ENCODE results near the gene OR5K1. TPM values are rescaled to one million over a fixed set of nuclear protein-coding genes. Genes with fewer than 3 reads are reported as not detected.

Gene OR5K1
- total RNA-seq, 1 donor from 2014 or later, result not detected

GRCh38 chr3:98450372-98450771, 12.6 kb upstream of the OR5K1 start:
- H4K20me1 ChIP-seq (ENCODE audit: low read depth), result no peaks in the 10 kb centered on the region
- H3K27ac ChIP-seq, result no peak overlapping the region
- no peak for DNase-seq (ENCODE audit: low spot score)
- Mint-ChIP-seq H3K9me3 (no peaks in the 10 kb centered on the region), H3K4me1 (no peaks in the 10 kb centered on the region), H3K36me3 (no peaks in the 10 kb centered on the region), H3K4me3 (no peak overlapping the region), H3K27ac (no peak overlapping the region), H3K27me3 (ENCODE audit: insufficient read depth, low read depth) (peaks cover 4% of the 10 kb centered on the region)
- H3K79me2 ChIP-seq (ENCODE audit: low read depth), result no peaks in the 10 kb centered on the region
- no peaks in the 10 kb centered on the region for H3F3A ChIP-seq (ENCODE audit: low read depth)
- H3K27me3 ChIP-seq, result no peaks in the 10 kb centered on the region
- H2AFZ ChIP-seq (replicated peaks), result peak overlapping the region; percentile 26
- no peak overlapping the region for H3K9ac ChIP-seq
- TF ChIP-seq EZH2 (IDR thresholded peaks at IDR 0.05) (no peak), EZH2phosphoT487 (IDR thresholded peaks at IDR 0.05) (no peak)
- TF ChIP-seq, protein P1, sequence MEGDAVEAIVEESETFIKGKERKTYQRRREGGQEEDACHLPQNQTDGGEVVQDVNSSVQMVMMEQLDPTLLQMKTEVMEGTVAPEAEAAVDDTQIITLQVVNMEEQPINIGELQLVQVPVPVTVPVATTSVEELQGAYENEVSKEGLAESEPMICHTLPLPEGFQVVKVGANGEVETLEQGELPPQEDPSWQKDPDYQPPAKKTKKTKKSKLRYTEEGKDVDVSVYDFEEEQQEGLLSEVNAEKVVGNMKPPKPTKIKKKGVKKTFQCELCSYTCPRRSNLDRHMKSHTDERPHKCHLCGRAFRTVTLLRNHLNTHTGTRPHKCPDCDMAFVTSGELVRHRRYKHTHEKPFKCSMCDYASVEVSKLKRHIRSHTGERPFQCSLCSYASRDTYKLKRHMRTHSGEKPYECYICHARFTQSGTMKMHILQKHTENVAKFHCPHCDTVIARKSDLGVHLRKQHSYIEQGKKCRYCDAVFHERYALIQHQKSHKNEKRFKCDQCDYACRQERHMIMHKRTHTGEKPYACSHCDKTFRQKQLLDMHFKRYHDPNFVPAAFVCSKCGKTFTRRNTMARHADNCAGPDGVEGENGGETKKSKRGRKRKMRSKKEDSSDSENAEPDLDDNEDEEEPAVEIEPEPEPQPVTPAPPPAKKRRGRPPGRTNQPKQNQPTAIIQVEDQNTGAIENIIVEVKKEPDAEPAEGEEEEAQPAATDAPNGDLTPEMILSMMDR (IDR thresholded peaks at IDR 0.05), result no peak
- no peaks in the 10 kb centered on the region for H3K36me3 ChIP-seq
- no peaks in the 10 kb centered on the region for H3K4me1 ChIP-seq
- no peaks in the 10 kb centered on the region for H3K9me3 ChIP-seq (ENCODE audit: low read depth)
- no peak overlapping the region for H3K4me2 ChIP-seq
- H3K4me3 ChIP-seq, result no peak overlapping the region

- Histone ChIP-seq H3K4me1 (no peaks in the 10 kb centered on the region), H3K4me3 (no peak overlapping the region), H3K27ac (no peak overlapping the region), H3K9ac (no peak overlapping the region), H2AFZ (replicated peaks) (no peak overlapping the region), H3K4me2 (no peak overlapping the region), H3K36me3 (no peaks in the 10 kb centered on the region), H4K20me1 (ENCODE audit: low read depth) (no peaks in the 10 kb centered on the region), H3K27me3 (no peaks in the 10 kb centered on the region), H3K9me3 (ENCODE audit: low read depth) (no peaks in the 10 kb centered on the region), H3K79me2 (ENCODE audit: low read depth) (no peaks in the 10 kb centered on the region), H3F3A (ENCODE audit: low read depth) (no peaks in the 10 kb centered on the region)
- Mint-ChIP-seq H3K4me3 (no peak overlapping the region), H3K27ac (no peak overlapping the region), H3K27me3 (ENCODE audit: insufficient read depth, low read depth) (peaks cover 4% of the 10 kb centered on the region), H3K4me1 (no peaks in the 10 kb centered on the region), H3K9me3 (peaks cover under 1% of the 10 kb centered on the region), H3K36me3 (no peaks in the 10 kb centered on the region)
- TF ChIP-seq EZH2 (IDR thresholded peaks at IDR 0.05) (no peak), EZH2phosphoT487 (IDR thresholded peaks at IDR 0.05) (no peak)
- TF ChIP-seq, protein P1 (IDR thresholded peaks at IDR 0.05), result no peak
- DNase-seq (ENCODE audit: low spot score), result no peak
Measured at GRCh38 chr3:98453827-98454226, 9.2 kb upstream of the OR5K1 start.

- no peak overlapping the region for H2AFZ ChIP-seq (replicated peaks)
- Mint-ChIP-seq H3K27ac (no peak overlapping the region), H3K4me3 (no peak overlapping the region), H3K36me3 (no peaks in the 10 kb centered on the region), H3K9me3 (peaks cover 2% of the 10 kb centered on the region), H3K4me1 (no peaks in the 10 kb centered on the region), H3K27me3 (ENCODE audit: insufficient read depth, low read depth) (peaks cover 4% of the 10 kb centered on the region)
- H3K9me3 ChIP-seq (ENCODE audit: low read depth), result no peaks in the 10 kb centered on the region
- H3K4me2 ChIP-seq, result no peak overlapping the region
- H3K4me3 ChIP-seq, result no peak overlapping the region
- H3K27ac ChIP-seq, result no peak overlapping the region
- no peaks in the 10 kb centered on the region for H4K20me1 ChIP-seq (ENCODE audit: low read depth)
- no peaks in the 10 kb centered on the region for H3K27me3 ChIP-seq
- TF ChIP-seq EZH2phosphoT487 (IDR thresholded peaks at IDR 0.05), result no peak
- TF ChIP-seq EZH2 (IDR thresholded peaks at IDR 0.05), result no peak
- TF ChIP-seq, protein P1 (IDR thresholded peaks at IDR 0.05), result no peak
- H3K79me2 ChIP-seq (ENCODE audit: low read depth), result no peaks in the 10 kb centered on the region
- no peaks in the 10 kb centered on the region for H3F3A ChIP-seq (ENCODE audit: low read depth)
- H3K9ac ChIP-seq, result no peak overlapping the region
- no peak for DNase-seq (ENCODE audit: low spot score)
- no peaks in the 10 kb centered on the region for H3K36me3 ChIP-seq
- H3K4me1 ChIP-seq, result no peaks in the 10 kb centered on the region
Measured at GRCh38 chr3:98454929-98455328, 8.1 kb upstream of the OR5K1 start.

Data from neural progenitor cell (in vitro differentiated cells).